ENCODE measurements around the gene EFCAB11. TPM values are rescaled to one million over a fixed set of nuclear protein-coding genes. Genes with fewer than 3 reads are reported as not detected.

The EFCAB11 gene
- total RNA-seq, 1 donor from 2014 or later = not detected

DNA sequence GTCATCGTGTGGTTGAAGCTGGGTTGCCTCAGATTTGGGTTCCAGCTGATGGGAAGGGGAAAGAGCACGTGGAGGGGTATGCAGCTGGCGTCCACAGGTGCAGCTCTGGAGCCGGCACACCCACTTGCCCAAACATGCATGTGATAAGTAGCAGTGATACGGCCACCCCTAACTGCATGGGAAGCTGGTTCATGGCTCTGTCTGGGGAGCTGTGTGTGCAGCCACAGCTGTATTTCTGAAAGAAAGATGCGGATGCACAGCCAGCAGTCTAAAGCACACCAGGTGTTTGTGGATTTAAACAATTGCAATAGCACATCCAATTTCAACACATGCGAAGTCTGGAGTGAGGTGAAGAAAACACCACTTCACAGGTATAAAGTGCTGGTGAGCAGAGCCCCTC, 181.4 kb downstream of the EFCAB11 start:
- DNase-seq (ENCODE audit: low spot score in 2 of 2) = no peak
- intact Hi-C loops (cut with DNase I) = no loop called here
- H3K27ac ChIP-seq = no peak overlapping the region
- H3K9me3 ChIP-seq = no peaks in the 10 kb centered on the region
- no peaks in the 10 kb centered on the region for H3K36me3 ChIP-seq
- H3K4me1 ChIP-seq = no peaks in the 10 kb centered on the region
- no peak overlapping the region for H3K4me3 ChIP-seq
- TF ChIP-seq, protein P1, sequence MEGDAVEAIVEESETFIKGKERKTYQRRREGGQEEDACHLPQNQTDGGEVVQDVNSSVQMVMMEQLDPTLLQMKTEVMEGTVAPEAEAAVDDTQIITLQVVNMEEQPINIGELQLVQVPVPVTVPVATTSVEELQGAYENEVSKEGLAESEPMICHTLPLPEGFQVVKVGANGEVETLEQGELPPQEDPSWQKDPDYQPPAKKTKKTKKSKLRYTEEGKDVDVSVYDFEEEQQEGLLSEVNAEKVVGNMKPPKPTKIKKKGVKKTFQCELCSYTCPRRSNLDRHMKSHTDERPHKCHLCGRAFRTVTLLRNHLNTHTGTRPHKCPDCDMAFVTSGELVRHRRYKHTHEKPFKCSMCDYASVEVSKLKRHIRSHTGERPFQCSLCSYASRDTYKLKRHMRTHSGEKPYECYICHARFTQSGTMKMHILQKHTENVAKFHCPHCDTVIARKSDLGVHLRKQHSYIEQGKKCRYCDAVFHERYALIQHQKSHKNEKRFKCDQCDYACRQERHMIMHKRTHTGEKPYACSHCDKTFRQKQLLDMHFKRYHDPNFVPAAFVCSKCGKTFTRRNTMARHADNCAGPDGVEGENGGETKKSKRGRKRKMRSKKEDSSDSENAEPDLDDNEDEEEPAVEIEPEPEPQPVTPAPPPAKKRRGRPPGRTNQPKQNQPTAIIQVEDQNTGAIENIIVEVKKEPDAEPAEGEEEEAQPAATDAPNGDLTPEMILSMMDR (IDR thresholded peaks at IDR 0.05) = no peak
- H3K27me3 ChIP-seq = no peaks in the 10 kb centered on the region

DNA sequence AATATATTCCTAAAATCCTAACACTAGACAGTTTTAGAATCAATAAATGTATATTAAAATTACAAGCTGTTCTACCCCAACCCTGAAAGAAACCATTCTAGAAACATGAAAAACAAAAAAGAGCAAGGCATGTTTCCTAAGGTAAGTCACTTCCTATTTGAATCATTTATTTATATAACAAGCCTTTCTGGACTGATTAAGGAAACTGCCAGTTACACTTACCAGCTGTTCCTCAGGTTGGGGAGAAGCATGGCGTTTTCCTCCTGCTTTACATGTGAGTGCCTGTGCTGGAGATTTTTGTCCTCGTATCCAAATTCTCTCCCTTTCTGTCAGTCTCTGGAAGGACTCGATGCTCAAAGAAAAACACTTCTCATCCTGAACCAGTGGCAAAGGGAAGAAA, 183.3 kb downstream of the EFCAB11 start:
- H3K4me1 ChIP-seq = no peaks in the 10 kb centered on the region
- DNase-seq (ENCODE audit: low spot score in 2 of 2) = no peak
- H3K9me3 ChIP-seq = no peaks in the 10 kb centered on the region
- intact Hi-C loops (cut with DNase I) = no loop called here
- H3K36me3 ChIP-seq = no peaks in the 10 kb centered on the region
- H3K4me3 ChIP-seq = no peak overlapping the region
- no peaks in the 10 kb centered on the region for H3K27me3 ChIP-seq
- H3K27ac ChIP-seq = no peak overlapping the region
- TF ChIP-seq, protein P1 (IDR thresholded peaks at IDR 0.05) = no peak

DNA sequence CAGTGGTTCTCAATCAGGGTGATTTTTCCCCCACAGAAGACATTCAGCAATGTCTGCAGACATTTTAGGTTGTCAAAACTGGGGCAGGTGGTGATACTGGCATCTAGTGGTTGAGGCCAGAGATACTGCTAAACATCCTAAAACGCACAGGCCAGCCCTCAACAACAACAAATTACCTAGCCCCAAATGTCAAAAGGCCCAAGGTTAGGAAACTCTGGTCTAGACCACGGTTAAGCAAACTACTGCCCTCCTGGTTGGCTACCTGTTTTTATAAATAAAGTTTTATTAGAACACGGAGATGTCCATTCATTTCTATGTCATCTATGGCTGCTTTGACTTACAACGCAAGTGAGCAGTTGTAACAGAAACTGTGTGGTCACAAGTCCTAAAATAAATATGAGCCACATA, 186.7 kb downstream of the EFCAB11 start:
- Histone ChIP-seq H3K27me3 (no peaks in the 10 kb centered on the region), H3K4me3 (no peak overlapping the region), H3K27ac (no peak overlapping the region), H3K9me3 (no peaks in the 10 kb centered on the region), H3K4me1 (no peaks in the 10 kb centered on the region), H3K36me3 (no peaks in the 10 kb centered on the region)
- intact Hi-C loops (cut with DNase I) = no loop called here
- TF ChIP-seq, protein P1 (IDR thresholded peaks at IDR 0.05) = peak in 2 of 3 experiments; percentile 34 to 44
- DNase-seq (ENCODE audit: low spot score in 2 of 2) = no peak

DNA sequence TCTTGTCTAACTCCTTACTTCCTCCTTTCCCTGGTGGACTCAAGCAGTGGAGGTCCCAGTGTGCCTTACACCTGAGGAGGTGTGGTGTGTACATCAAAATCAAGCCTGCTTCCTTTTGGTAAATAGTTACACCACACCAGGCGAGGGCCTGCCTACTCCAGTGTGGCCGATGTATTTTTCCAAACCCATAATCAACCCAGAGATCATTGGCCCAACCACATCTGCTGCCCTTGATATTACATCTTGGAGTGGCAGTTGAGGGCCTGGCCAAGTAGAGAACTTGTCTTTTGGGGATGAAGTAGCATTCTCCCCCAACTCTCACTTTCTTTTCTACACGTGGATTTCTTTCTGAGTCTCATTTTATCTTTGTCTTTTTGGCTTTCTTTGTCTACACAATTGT, 187.4 kb downstream of the EFCAB11 start:
- no peak for DNase-seq (ENCODE audit: low spot score in 2 of 2)
- no peaks in the 10 kb centered on the region for H3K4me1 ChIP-seq
- H3K9me3 ChIP-seq = no peaks in the 10 kb centered on the region
- TF ChIP-seq, protein P1 (IDR thresholded peaks at IDR 0.05) = no peak
- intact Hi-C loops (cut with DNase I) = no loop called here
- no peaks in the 10 kb centered on the region for H3K27me3 ChIP-seq
- H3K27ac ChIP-seq = no peak overlapping the region
- no peak overlapping the region for H3K4me3 ChIP-seq
- no peaks in the 10 kb centered on the region for H3K36me3 ChIP-seq

DNA sequence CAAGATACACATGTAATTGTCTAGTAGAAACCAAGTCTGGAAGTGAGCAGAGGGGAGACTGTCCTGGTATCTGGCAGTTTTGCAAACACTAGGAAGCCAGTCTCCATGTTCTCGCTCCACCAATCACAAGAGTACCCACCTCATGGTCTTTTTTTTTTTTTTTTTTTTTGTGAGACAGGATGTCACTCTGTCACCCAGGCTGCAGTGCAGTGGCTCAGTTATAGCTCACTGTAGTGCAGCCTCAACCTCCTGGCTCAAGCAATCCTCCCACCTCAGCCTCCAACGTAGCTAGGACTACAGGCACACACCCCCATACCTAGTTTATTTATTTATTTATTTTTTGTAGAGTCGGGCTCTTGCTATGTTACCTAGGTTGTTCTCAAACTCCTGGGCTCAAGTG, 189.2 kb downstream of the EFCAB11 start:
- H3K36me3 ChIP-seq = no peaks in the 10 kb centered on the region
- no peak for DNase-seq (ENCODE audit: low spot score in 2 of 2)
- no peaks in the 10 kb centered on the region for H3K27me3 ChIP-seq
- H3K4me1 ChIP-seq = no peaks in the 10 kb centered on the region
- no peaks in the 10 kb centered on the region for H3K9me3 ChIP-seq
- TF ChIP-seq, protein P1 (IDR thresholded peaks at IDR 0.05) = no peak
- intact Hi-C loops (cut with DNase I) = no loop called here
- no peak overlapping the region for H3K4me3 ChIP-seq
- no peak overlapping the region for H3K27ac ChIP-seq

DNA sequence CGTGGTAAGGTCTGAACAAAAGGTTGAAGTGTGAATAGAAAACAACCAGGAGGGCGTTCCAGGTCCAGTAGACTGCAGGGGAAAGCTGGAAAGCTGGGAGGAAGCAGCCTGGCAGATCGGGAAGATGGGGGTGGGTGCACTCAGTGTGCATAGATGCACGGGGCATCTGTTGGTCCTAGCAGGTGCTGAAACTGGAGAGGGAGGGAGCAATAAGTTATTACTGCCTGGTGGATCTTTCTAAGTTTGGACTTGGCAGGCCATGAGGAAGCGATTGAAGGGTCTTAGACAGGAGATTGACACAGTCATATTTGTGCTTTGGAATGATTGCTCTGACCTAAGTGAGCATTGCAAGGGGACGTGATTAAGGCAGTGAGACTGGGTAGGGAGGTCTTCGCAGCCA, 194.4 kb downstream of the EFCAB11 start:
- H3K36me3 ChIP-seq = no peaks in the 10 kb centered on the region
- H3K4me3 ChIP-seq = no peak overlapping the region
- no peaks in the 10 kb centered on the region for H3K27me3 ChIP-seq
- H3K4me1 ChIP-seq = no peaks in the 10 kb centered on the region
- no peak overlapping the region for H3K27ac ChIP-seq
- DNase-seq (ENCODE audit: low spot score in 2 of 2) = no peak
- intact Hi-C loops (cut with DNase I) = no loop called here
- no peaks in the 10 kb centered on the region for H3K9me3 ChIP-seq
- TF ChIP-seq, protein P1 (IDR thresholded peaks at IDR 0.05) = no peak

Measured in ascending aorta (tissue), 2 donors.